HCT116 (cell line): Measurements from ENCODE around the gene GUCA2B. TPM values are rescaled to one million over a fixed set of nuclear protein-coding genes. Genes with fewer than 3 reads are reported as not detected.

ENCODE experiments used
- ATAC-seq: fragments of 200-7000 bp; cut with Tn5 transposase; 2 replicates; pipeline ENCODE4 v1.9.1; 2020; ENCODE audit warnings: mild to moderate bottlenecking, moderate library complexity
- BruUV-seq: library from RNA; stranded (reverse); fragments of 400-500 nt; replicated peaks from 2 replicates; lab custom pipeline; 2021; lab: Mats Ljungman, UMichigan
- CTCF ChIA-PET: fragments of 300-600 bp; sonication (Branson Sonifier 250); formaldehyde crosslinking; loops from one replicate; lab custom pipeline; 2021; ENCODE audit warnings: antibody characterized with exemption; lab: Charles Lee
- POLR2A ChIA-PET: fragments of 300-600, 350-600 bp; sonication (Branson Sonifier 250); formaldehyde crosslinking; loops from one replicate; lab custom pipeline; 2021; ENCODE audit warnings: antibody characterized with exemption; lab: Charles Lee
- RAD21 ChIA-PET, 2 experiments: fragments of 300-600 bp; sonication (Branson Sonifier 250); formaldehyde crosslinking; loops; one replicate each; lab custom pipeline; 2023; ENCODE audit warnings: low total read pairs in 2 of 2; ENCODE audit not compliant: uncharacterized antibody in 2 of 2, unreplicated experiment in 2 of 2, low non-redundant PET in 1 of 2; lab: Charles Lee
- DNase-seq: peaks from one replicate; pipeline ENCODE4 v3.0.0-alpha.2; 2010; ENCODE audit warnings: low read depth, low spot score
- H2AFZ ChIP-seq: fragments of 200-600 bp; shearing (Covaris generic), sonication (generic); 2 replicates; pipeline ENCODE4 v1.6.1; 2017; ENCODE audit warnings: low read depth, mixed run types, mixed read lengths, antibody characterized with exemption, low read length; ENCODE audit not compliant: poor library complexity, severe bottlenecking
- H3K27ac ChIP-seq: 2 replicates; pipeline ENCODE4 v1.5.1; 2012; ENCODE audit warnings: low read depth, low read length
- H3K27me3 ChIP-seq: fragments of 200-600 bp; sonication (generic); 2 replicates; pipeline ENCODE4 v1.6.1; 2016; ENCODE audit warnings: mixed run types, low read length, mixed read lengths; ENCODE audit not compliant: insufficient read depth
- H3K36me3 ChIP-seq, 2 experiments: fragments of 200-500 bp in 1 of 2; fragments of 200-600 bp in 1 of 2; sonication (Bioruptor generic) in 1 of 2; sonication (generic) in 1 of 2; 2 replicates each; pipeline versions ENCODE4 v1.5.1 to v1.6.1; 2014 to 2016; ENCODE audit warnings: low read length in 2 of 2, inconsistent platforms in 1 of 2, mixed read lengths in 1 of 2, mixed run types in 1 of 2; ENCODE audit not compliant: insufficient read depth in 2 of 2, control insufficient read depth in 1 of 2
- H3K4me1 ChIP-seq, 2 experiments: fragments of 200-600 bp in 1 of 2; sonication (generic) in 1 of 2; 2 replicates each; pipeline versions ENCODE4 v1.5.1 to v1.6.1; 2012 to 2017; ENCODE audit warnings: low read length in 2 of 2, inconsistent platforms in 1 of 2, mild to moderate bottlenecking in 1 of 2, mixed read lengths in 1 of 2, mixed run types in 1 of 2, moderate library complexity in 1 of 2; ENCODE audit not compliant: insufficient read depth in 2 of 2, control insufficient read depth in 1 of 2
- H3K4me2 ChIP-seq: fragments of 200-600 bp; sonication (generic); 2 replicates; pipeline ENCODE4 v1.6.1; 2017; ENCODE audit warnings: mixed run types, low read length, mixed read lengths
- H3K4me3 ChIP-seq, 2 experiments: fragments of 200-600 bp in 1 of 2; sonication (generic) in 1 of 2; replicated peaks in 1 of 2; 2 replicates each; pipeline ENCODE4 v1.5.1; 2011 to 2016; ENCODE audit warnings: low read length in 2 of 2, control low read depth in 1 of 2, low read depth in 1 of 2, mild to moderate bottlenecking in 1 of 2, mixed read lengths in 1 of 2, mixed run types in 1 of 2
- H3K79me2 ChIP-seq: fragments of 200-600 bp; sonication (generic); 2 replicates; pipeline ENCODE4 v1.6.1; 2017; ENCODE audit warnings: mild to moderate bottlenecking, mixed run types, low read length, moderate library complexity, mixed read lengths; ENCODE audit not compliant: insufficient read depth
- H3K9ac ChIP-seq: fragments of 200-600 bp; sonication (generic); 2 replicates; pipeline ENCODE4 v1.6.1; 2016; ENCODE audit warnings: low read length, mixed read lengths
- H3K9me2 ChIP-seq: fragments of 200-600 bp; sonication (generic), shearing (Covaris generic); 2 replicates; pipeline ENCODE4 v1.6.1; 2017; ENCODE audit warnings: mixed run types, mild to moderate bottlenecking, moderate library complexity; ENCODE audit not compliant: insufficient read depth
- H3K9me3 ChIP-seq, 2 experiments: fragments of 200-500 bp in 1 of 2; fragments of 200-600 bp in 1 of 2; sonication (Bioruptor generic) in 1 of 2; sonication (generic) in 1 of 2; 2 replicates each; pipeline ENCODE4 v1.6.1; 2014 to 2017; ENCODE audit warnings: low read length in 2 of 2, mixed read lengths in 2 of 2, inconsistent platforms in 1 of 2, low read depth in 1 of 2, mild to moderate bottlenecking in 1 of 2, mixed run types in 1 of 2, moderate library complexity in 1 of 2; ENCODE audit not compliant: control insufficient read depth in 1 of 2, insufficient read depth in 1 of 2
- H4K20me1 ChIP-seq: fragments of 200-600 bp; sonication (generic), shearing (Covaris generic); 2 replicates; pipeline ENCODE4 v1.6.1; 2017; ENCODE audit warnings: mixed run types, mild to moderate bottlenecking, moderate library complexity; ENCODE audit not compliant: insufficient read depth
- CBX3 ChIP-seq: IDR thresholded peaks from 2 replicates; pipeline ENCODE4 v1.6.1; 2012; ENCODE audit warnings: low read depth
- ELF1 ChIP-seq: IDR thresholded peaks from 2 replicates; pipeline ENCODE4 v1.6.1; 2012; ENCODE audit warnings: low read depth, borderline replicate concordance
- FOSL1 ChIP-seq: IDR thresholded peaks from 2 replicates; pipeline ENCODE4 v1.6.1; 2012; ENCODE audit warnings: low read depth
- JUND ChIP-seq: IDR thresholded peaks from 2 replicates; pipeline ENCODE4 v1.6.1; 2012
- POLR2A ChIP-seq: IDR thresholded peaks from 2 replicates; pipeline ENCODE4 v1.7.0; 2011; ENCODE audit warnings: borderline replicate concordance; ENCODE audit not compliant: insufficient read depth, insufficient read length; ENCODE audit errors: extremely low read depth
- POLR2AphosphoS5 ChIP-seq: IDR thresholded peaks from 2 replicates; pipeline ENCODE4 v1.6.1; 2011; ENCODE audit warnings: mild to moderate bottlenecking, low read depth, low read length, moderate library complexity
- SP1 ChIP-seq: IDR thresholded peaks from 2 replicates; pipeline ENCODE4 v1.6.1; 2012; ENCODE audit warnings: low read depth
- SRF ChIP-seq: IDR thresholded peaks from 2 replicates; pipeline ENCODE4 v1.6.1; 2012; ENCODE audit warnings: low read depth
- TCF7L2 ChIP-seq: IDR thresholded peaks from 2 replicates; pipeline ENCODE4 v1.7.0; 2011; ENCODE audit warnings: borderline replicate concordance, inconsistent platforms; ENCODE audit not compliant: insufficient read depth, insufficient read length; ENCODE audit errors: extremely low read depth
- ZFX ChIP-seq: fragments of 450-650 bp; IDR thresholded peaks from 2 replicates; pipeline ENCODE4 v1.6.1; 2017
- intact Hi-C: fragments of 100-400 bp; cut with micrococcal nuclease; formaldehyde crosslinking; loops from 2 replicates; pipeline ENCODE4 v1.10.0; 2022
- total RNA-seq: library from RNA; stranded (reverse); gene quantifications from one replicate; pipeline ENCODE4 v1.2.1, GENCODE V29; 2021; ENCODE audit not compliant: unreplicated experiment
- TF ChIP-seq, protein P1 (sequence below), 3 experiments: fragments of 200-600 bp in 1 of 3; sonication (generic) in 1 of 3; IDR thresholded peaks in 2 of 3; conservative IDR thresholded peaks in 1 of 3; 2 replicates each; pipeline ENCODE4 v1.5.1; 2012 to 2017; ENCODE audit warnings: low read depth in 2 of 3, low read length in 2 of 3, antibody characterized with exemption in 1 of 3, borderline replicate concordance in 1 of 3, control low read depth in 1 of 3, mild to moderate bottlenecking in 1 of 3, mixed read lengths in 1 of 3, mixed run types in 1 of 3, moderate library complexity in 1 of 3; ENCODE audit not compliant: insufficient read depth in 1 of 3
- TF ChIP-seq, protein P2 (sequence below): IDR thresholded peaks from 2 replicates; pipeline ENCODE4 v1.6.1; 2012
- TF ChIP-seq, protein P3 (sequence below): IDR thresholded peaks from 2 replicates; pipeline ENCODE4 v1.6.1; 2012

The GUCA2B gene
- total RNA-seq, 1 experiment from 2014 or later: not detected

DNA sequence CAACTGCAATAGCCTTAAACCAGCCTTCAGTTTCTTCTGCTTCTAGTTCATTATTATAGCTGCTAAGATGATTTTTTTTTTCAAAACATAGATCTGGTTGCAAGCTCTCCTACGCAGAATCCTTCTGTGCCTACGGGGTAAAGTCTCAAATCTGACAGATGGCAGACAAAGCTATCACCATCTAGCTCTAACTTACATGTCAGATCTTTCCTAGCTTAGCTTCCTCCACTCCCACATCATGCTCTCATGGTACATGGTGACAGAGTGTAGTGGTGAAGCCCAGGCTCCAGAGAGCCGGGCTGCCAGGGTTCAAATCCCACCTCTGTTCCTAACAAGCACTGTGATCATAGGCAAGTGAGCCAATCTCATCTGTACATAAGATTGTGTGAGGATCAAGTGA lies 24.2 kb upstream of the GUCA2B start:
- Histone ChIP-seq H3K27ac (no peak overlapping the region), H2AFZ (no peak overlapping the region), H3K9ac (no peak overlapping the region), H3K36me3 (no peaks in the 10 kb centered on the region)
- TF ChIP-seq, protein P1, sequence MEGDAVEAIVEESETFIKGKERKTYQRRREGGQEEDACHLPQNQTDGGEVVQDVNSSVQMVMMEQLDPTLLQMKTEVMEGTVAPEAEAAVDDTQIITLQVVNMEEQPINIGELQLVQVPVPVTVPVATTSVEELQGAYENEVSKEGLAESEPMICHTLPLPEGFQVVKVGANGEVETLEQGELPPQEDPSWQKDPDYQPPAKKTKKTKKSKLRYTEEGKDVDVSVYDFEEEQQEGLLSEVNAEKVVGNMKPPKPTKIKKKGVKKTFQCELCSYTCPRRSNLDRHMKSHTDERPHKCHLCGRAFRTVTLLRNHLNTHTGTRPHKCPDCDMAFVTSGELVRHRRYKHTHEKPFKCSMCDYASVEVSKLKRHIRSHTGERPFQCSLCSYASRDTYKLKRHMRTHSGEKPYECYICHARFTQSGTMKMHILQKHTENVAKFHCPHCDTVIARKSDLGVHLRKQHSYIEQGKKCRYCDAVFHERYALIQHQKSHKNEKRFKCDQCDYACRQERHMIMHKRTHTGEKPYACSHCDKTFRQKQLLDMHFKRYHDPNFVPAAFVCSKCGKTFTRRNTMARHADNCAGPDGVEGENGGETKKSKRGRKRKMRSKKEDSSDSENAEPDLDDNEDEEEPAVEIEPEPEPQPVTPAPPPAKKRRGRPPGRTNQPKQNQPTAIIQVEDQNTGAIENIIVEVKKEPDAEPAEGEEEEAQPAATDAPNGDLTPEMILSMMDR (IDR thresholded peaks at IDR 0.05 in 2 of 3, conservative IDR thresholded peaks at IDR 0.05 in 1 of 3; ENCODE audit: borderline replicate concordance in 1 of 3, insufficient read depth in 1 of 3, low read depth in 2 of 3, low read length in 2 of 3): no peak
- TF ChIP-seq, all 23 proteins: peak for 0
- Histone ChIP-seq H3K4me2 (no peak overlapping the region), H3K9me2 (no peaks in the 10 kb centered on the region), H3K4me3 (no peak overlapping the region), H4K20me1 (no peaks in the 10 kb centered on the region), H3K9me3 (no peaks in the 10 kb centered on the region), H3K4me1 (no peaks in the 10 kb centered on the region), H3K27me3 (no peaks in the 10 kb centered on the region), H3K79me2 (no peaks in the 10 kb centered on the region)
- ChIA-PET RAD21 (no interaction called here), POLR2A (no interaction called here), CTCF (no interaction called here)
- intact Hi-C loops: no loop called here
- BruUV-seq: no TSS peak
- no peak for DNase-seq
- no peak for ATAC-seq

DNA sequence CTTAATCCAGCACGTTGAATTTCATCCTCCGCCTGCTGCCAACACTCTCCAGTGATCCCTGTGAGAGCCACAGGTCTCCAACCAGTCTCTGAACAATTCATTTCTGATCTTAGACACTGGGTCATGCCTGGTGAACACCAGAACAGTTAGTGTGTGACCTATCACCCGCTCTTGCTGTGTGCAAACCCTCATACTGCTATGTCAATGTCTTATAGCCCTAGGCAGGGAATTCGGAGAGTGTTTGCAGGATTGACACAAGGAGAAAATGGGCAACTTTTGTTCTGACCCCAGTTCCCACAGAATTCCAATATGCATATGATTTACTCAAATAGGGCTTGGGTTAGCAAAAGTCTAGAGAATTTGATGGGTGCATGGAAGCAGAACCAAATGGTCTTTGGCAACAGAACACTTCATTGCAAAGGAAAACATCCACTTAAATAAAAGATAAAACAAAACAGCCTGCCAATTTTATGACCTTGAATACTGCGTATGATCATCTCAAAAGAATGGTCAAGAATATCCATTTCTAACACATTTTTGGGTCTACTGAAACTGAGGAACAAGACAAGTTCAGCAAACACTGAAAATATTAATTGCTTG lies 23.0 kb upstream of the GUCA2B start:
- Histone ChIP-seq H3K4me3 (no peak overlapping the region), H3K36me3 (no peaks in the 10 kb centered on the region), H3K4me1 (no peaks in the 10 kb centered on the region), H3K27me3 (no peaks in the 10 kb centered on the region), H3K27ac (no peak overlapping the region), H2AFZ (no peak overlapping the region), H3K9me3 (no peaks in the 10 kb centered on the region), H3K4me2 (no peak overlapping the region), H3K79me2 (no peaks in the 10 kb centered on the region), H3K9me2 (no peaks in the 10 kb centered on the region), H3K9ac (no peak overlapping the region), H4K20me1 (no peaks in the 10 kb centered on the region)
- no peak for DNase-seq
- no peak for TF ChIP-seq POLR2AphosphoS5
- TF ChIP-seq POLR2A: no peak
- TF ChIP-seq JUND: no peak
- TF ChIP-seq FOSL1: no peak
- no peak for TF ChIP-seq CBX3
- TF ChIP-seq SP1: no peak
- TF ChIP-seq, protein P2, sequence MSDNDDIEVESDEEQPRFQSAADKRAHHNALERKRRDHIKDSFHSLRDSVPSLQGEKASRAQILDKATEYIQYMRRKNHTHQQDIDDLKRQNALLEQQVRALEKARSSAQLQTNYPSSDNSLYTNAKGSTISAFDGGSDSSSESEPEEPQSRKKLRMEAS: no peak
- no peak for TF ChIP-seq ELF1
- no peak for TF ChIP-seq SRF
- no peak for TF ChIP-seq TCF7L2
- no peak for TF ChIP-seq ZFX
- TF ChIP-seq, protein P3, sequence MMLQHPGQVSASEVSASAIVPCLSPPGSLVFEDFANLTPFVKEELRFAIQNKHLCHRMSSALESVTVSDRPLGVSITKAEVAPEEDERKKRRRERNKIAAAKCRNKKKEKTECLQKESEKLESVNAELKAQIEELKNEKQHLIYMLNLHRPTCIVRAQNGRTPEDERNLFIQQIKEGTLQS: no peak
- intact Hi-C loops: no loop called here
- CTCF ChIA-PET: no interaction called here
- no TSS peak for BruUV-seq
- no peak for ATAC-seq
- POLR2A ChIA-PET: no interaction called here
- RAD21 ChIA-PET: no interaction called here
